DMS 273 (cell line): Measurements from ENCODE around the gene CYTH2.
A peak's percentile ranks its signal among the peaks of the same experiment; 100 is the strongest.

Source experiments
- DNase-seq: peaks from one replicate; lab custom pipeline; 2025; ENCODE audit not compliant: unreplicated experiment; lab: John Stamatoyannopoulos, UW

CYTH2 gene

GRCh38 chr19:48452289-48453190 is 16.6 kb upstream of the CYTH2 start:
- no peak for DNase-seq

- no peak for DNase-seq
Measured at GRCh38 chr19:48454150-48454730, 14.9 kb upstream of the CYTH2 start.

GRCh38 chr19:48455171-48455907 is 13.8 kb upstream of the CYTH2 start, which contains the start of gene KCNJ14:
KCNJ14 (plus strand) TSS chr19:48455574; CDS start chr19:48461725, 6,151 bp downstream.
- DNase-seq = no peak

- DNase-seq = no peak
Measured at GRCh38 chr19:48455908-48456562, 13.1 kb upstream of the CYTH2 start.

- no peak for DNase-seq
Measured at GRCh38 chr19:48456864-48457263, 12.3 kb upstream of the CYTH2 start.

GRCh38 chr19:48458016-48458415 is 11.2 kb upstream of the CYTH2 start:
- DNase-seq = no peak

- no peak for DNase-seq
Measured at GRCh38 chr19:48461651-48461981, 7.6 kb upstream of the CYTH2 start.

- peak; percentile 44 for DNase-seq
Measured at GRCh38 chr19:48461982-48462655, 7.0 kb upstream of the CYTH2 start.

GRCh38 chr19:48465215-48465614 is 4.0 kb upstream of the CYTH2 start:
- DNase-seq = no peak

GRCh38 chr19:48466561-48467325 is 2.4 kb upstream of the CYTH2 start:
- DNase-seq = no peak

GRCh38 chr19:48468772-48469288 is 339 bp upstream of the CYTH2 start:
- peak; percentile 100 for DNase-seq

- DNase-seq = no peak
Measured at GRCh38 chr19:48469934-48470680, 938 bp downstream of the CYTH2 start.

- no peak for DNase-seq
Measured at GRCh38 chr19:48470856-48471255, 1.7 kb downstream of the CYTH2 start.

GRCh38 chr19:48471836-48472235 is 2.7 kb downstream of the CYTH2 start:
- DNase-seq = no peak

GRCh38 chr19:48473161-48473966 is 4.2 kb downstream of the CYTH2 start:
- no peak for DNase-seq

- no peak for DNase-seq
Measured at GRCh38 chr19:48474084-48474592, 5.0 kb downstream of the CYTH2 start.

GRCh38 chr19:48475369-48476068 is 6.3 kb downstream of the CYTH2 start:
- no peak for DNase-seq
